Measurements from ENCODE around the gene PLXDC2. TPM values are rescaled to one million over a fixed set of nuclear protein-coding genes. Genes with fewer than 3 reads are reported as not detected.

PLXDC2 gene
- total and polyA plus RNA-seq, 10 donors = 1.8 to 50.4 (median 29.7) TPM

DNA sequence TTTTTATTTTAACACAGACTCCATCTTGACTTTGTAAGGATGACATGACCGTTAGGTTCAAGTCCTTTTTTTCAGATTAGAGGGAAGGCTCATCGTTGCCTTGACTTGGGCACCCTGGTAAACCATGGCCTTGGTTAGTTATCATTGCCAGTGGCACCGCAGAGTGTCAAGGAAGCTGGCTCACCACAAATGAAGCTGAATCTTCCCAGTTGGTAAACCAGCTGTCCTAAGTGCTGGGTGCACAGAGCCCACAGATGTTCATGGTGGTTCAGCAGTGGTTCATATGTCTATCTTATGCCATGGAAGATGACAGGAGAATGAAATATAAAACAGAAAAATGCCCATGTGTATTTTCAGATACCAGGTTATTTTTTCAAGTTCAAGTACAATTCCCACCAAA is 273.6 kb downstream of the PLXDC2 start:
- Histone ChIP-seq H3K4me1 (peaks cover 0 to 4% (median under 1%) of the 10 kb centered on the region in 6 donors), H3K27ac (no peak overlapping the region), H3K4me3 (no peak overlapping the region), H3K9me3 (peaks cover 0 to 14% (median 3%) of the 10 kb centered on the region in 8 donors), H3K36me3 (no peaks in the 10 kb centered on the region), H3K27me3 (replicated peaks in 1 of 7) (no peaks in the 10 kb centered on the region)
- 71 to 84% (median 76%) methylated on average over 3 of the region's 3 CpGs for WGBS, 5 donors
- intact Hi-C loops (cut with DNase I; ENCODE audit: low total_unique reads) = no loop called here
- TF ChIP-seq POLR2A (IDR thresholded peaks at IDR 0.05) (no peak), POLR2AphosphoS5 (IDR thresholded peaks at IDR 0.05) (no peak)
- TF ChIP-seq, protein P1, sequence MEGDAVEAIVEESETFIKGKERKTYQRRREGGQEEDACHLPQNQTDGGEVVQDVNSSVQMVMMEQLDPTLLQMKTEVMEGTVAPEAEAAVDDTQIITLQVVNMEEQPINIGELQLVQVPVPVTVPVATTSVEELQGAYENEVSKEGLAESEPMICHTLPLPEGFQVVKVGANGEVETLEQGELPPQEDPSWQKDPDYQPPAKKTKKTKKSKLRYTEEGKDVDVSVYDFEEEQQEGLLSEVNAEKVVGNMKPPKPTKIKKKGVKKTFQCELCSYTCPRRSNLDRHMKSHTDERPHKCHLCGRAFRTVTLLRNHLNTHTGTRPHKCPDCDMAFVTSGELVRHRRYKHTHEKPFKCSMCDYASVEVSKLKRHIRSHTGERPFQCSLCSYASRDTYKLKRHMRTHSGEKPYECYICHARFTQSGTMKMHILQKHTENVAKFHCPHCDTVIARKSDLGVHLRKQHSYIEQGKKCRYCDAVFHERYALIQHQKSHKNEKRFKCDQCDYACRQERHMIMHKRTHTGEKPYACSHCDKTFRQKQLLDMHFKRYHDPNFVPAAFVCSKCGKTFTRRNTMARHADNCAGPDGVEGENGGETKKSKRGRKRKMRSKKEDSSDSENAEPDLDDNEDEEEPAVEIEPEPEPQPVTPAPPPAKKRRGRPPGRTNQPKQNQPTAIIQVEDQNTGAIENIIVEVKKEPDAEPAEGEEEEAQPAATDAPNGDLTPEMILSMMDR (IDR thresholded peaks at IDR 0.05 in 8 of 11, conservative IDR thresholded peaks at IDR 0.05 in 3 of 11) = no peak
- DNase-seq = no peak

DNA sequence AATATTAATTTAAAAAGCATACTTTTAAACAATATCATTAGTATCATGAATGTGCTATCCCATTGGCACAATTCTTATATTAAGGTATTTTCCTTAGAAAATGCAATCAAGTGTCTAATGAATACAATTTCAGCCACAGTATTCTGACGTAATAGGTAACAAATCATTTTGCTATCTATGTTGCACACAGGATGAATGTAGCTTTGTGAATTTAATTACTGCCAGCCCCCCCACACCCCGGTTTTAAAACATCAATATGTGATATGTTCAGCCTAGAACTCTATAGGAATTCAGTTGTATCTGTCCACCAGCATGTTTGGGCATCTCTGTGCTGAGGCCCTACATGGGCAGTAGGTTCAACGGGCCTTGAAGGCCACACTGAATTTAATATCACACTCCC is 274.6 kb downstream of the PLXDC2 start:
- TF ChIP-seq, protein P1 (IDR thresholded peaks at IDR 0.05 in 8 of 11, conservative IDR thresholded peaks at IDR 0.05 in 3 of 11) = no peak
- no peak for TF ChIP-seq POLR2A (IDR thresholded peaks at IDR 0.05)
- no peak for TF ChIP-seq POLR2AphosphoS5 (IDR thresholded peaks at IDR 0.05)
- 84 to 95% (median 89%) methylated on average over 3 of the region's 3 CpGs for WGBS, 5 donors
- Histone ChIP-seq H3K36me3 (no peaks in the 10 kb centered on the region), H3K4me3 (no peak overlapping the region), H3K9me3 (peaks cover 0 to 14% (median 3%) of the 10 kb centered on the region in 8 donors), H3K4me1 (no peaks in the 10 kb centered on the region), H3K27me3 (replicated peaks in 1 of 7) (no peaks in the 10 kb centered on the region), H3K27ac (no peak overlapping the region)
- intact Hi-C loops (cut with DNase I; ENCODE audit: low total_unique reads) = no loop called here
- DNase-seq = no peak

DNA sequence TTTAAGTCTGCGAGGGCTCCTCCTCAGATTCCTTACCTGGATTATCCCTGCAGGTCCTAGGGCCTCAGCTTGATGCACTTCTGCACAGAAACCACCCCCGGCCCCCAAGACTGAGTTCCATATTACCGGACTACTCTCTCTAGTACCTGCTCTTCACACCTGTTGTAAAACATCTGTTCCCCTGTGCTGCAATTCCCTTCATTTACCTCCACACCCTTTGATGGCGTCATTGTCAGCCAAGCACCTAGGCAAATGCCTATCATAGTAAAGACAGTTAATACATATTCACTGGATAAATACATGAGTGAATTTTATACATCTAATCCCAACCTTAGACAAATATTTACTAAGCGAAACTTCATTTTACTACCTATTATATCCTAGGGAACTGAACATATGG is 275.5 kb downstream of the PLXDC2 start:
- no peak for DNase-seq
- Histone ChIP-seq H3K27me3 (replicated peaks in 1 of 7) (no peaks in the 10 kb centered on the region), H3K27ac (no peak overlapping the region), H3K4me3 (no peak overlapping the region), H3K9me3 (peaks cover 0 to 13% (median 3%) of the 10 kb centered on the region in 8 donors), H3K4me1 (no peaks in the 10 kb centered on the region), H3K36me3 (no peaks in the 10 kb centered on the region)
- 90 to 96% (median 94%) methylated on average over 5 of the region's 5 CpGs for WGBS, 5 donors
- TF ChIP-seq, protein P1 (IDR thresholded peaks at IDR 0.05 in 8 of 11, conservative IDR thresholded peaks at IDR 0.05 in 3 of 11) = no peak
- TF ChIP-seq POLR2AphosphoS5 (IDR thresholded peaks at IDR 0.05) (no peak), POLR2A (IDR thresholded peaks at IDR 0.05) (no peak)
- intact Hi-C loops (cut with DNase I; ENCODE audit: low total_unique reads) = no loop called here

DNA sequence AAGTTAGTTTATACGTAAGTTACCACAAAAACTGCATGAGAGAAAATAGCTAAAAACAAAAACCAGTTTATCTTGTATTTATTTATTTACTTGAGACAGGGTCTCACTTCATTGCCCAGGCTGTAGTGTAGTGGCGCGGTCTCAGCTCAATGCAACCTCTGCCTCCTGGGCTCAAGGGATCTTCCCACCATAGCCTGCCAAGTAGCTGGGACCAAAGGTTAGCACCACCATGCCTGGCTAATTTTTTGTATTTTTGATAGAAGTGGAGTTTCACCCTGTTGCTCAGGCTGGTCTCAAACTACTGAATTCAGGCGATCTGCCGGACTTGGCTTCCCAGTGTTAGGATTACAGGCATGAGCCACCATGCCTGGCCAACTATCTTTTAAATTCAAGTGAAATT is 277.4 kb downstream of the PLXDC2 start:
- TF ChIP-seq POLR2AphosphoS5 (IDR thresholded peaks at IDR 0.05) (no peak), POLR2A (IDR thresholded peaks at IDR 0.05) (no peak)
- TF ChIP-seq, protein P1 (IDR thresholded peaks at IDR 0.05 in 8 of 11, conservative IDR thresholded peaks at IDR 0.05 in 3 of 11) = no peak
- Histone ChIP-seq H3K27me3 (replicated peaks in 1 of 7) (no peaks in the 10 kb centered on the region), H3K4me1 (no peaks in the 10 kb centered on the region), H3K4me3 (no peak overlapping the region), H3K36me3 (no peaks in the 10 kb centered on the region), H3K9me3 (peaks cover 0 to 11% (median 3%) of the 10 kb centered on the region in 8 donors), H3K27ac (no peak overlapping the region)
- no peak for DNase-seq
- intact Hi-C loops (cut with DNase I; ENCODE audit: low total_unique reads) = no loop called here
- 87 to 97% (median 88%) methylated on average over 5 of the region's 5 CpGs for WGBS, 5 donors
